Superior temporal gyrus (tissue), 1 donor: ENCODE results near the gene PPP2R2D.
"Not testable (repeated sequence)": the region's sequence is repeated elsewhere in the genome, so short reads cannot be mapped to it uniquely, and the experiment has no call there.

Source experiments
- DNase-seq: peaks from one replicate; pipeline ENCODE4 v3.0.0-alpha.2; 2016; ENCODE audit errors: extremely low spot score

Gene PPP2R2D

GRCh38 chr10:131908151-131908550 lies 7.3 kb downstream of the PPP2R2D start:
- no peak for DNase-seq

- DNase-seq = no peak
These were observed 8.4 kb downstream of the PPP2R2D start for GRCh38 chr10:131909014-131909808.

GRCh38 chr10:131909929-131910328 lies 9.1 kb downstream of the PPP2R2D start:
- no peak for DNase-seq

GRCh38 chr10:131910663-131911314 lies 10.0 kb downstream of the PPP2R2D start:
- no peak for DNase-seq

GRCh38 chr10:131911451-131911850 lies 10.6 kb downstream of the PPP2R2D start:
- DNase-seq = no peak

- DNase-seq = no peak
These were observed 11.8 kb downstream of the PPP2R2D start for GRCh38 chr10:131912620-131913019.

- DNase-seq = no peak
These were observed 14.7 kb downstream of the PPP2R2D start for GRCh38 chr10:131915484-131915883.

GRCh38 chr10:131915990-131916766 lies 15.4 kb downstream of the PPP2R2D start:
- DNase-seq = no peak

GRCh38 chr10:131916767-131917160 lies 16.0 kb downstream of the PPP2R2D start:
- not testable (repeated sequence) for DNase-seq

- not testable (repeated sequence) for DNase-seq
These were observed 16.7 kb downstream of the PPP2R2D start for GRCh38 chr10:131917496-131917895.

- DNase-seq = not testable (repeated sequence)
These were observed 18.7 kb downstream of the PPP2R2D start for GRCh38 chr10:131919461-131919860.

- DNase-seq = no peak
These were observed 19.3 kb downstream of the PPP2R2D start for GRCh38 chr10:131920151-131920550.

- no peak for DNase-seq
These were observed 19.9 kb downstream of the PPP2R2D start for GRCh38 chr10:131920693-131921092.

GRCh38 chr10:131921184-131921583 lies 20.4 kb downstream of the PPP2R2D start:
- DNase-seq = peak; percentile 34

- no peak for DNase-seq
These were observed 22.4 kb downstream of the PPP2R2D start for GRCh38 chr10:131923038-131923756.

GRCh38 chr10:131925011-131925649 lies 24.3 kb downstream of the PPP2R2D start:
- no peak for DNase-seq

GRCh38 chr10:131925716-131926115 lies 24.9 kb downstream of the PPP2R2D start:
- DNase-seq = no peak

- DNase-seq = no peak
These were observed 25.4 kb downstream of the PPP2R2D start for GRCh38 chr10:131926253-131926652.

- DNase-seq = no peak
These were observed 26.2 kb downstream of the PPP2R2D start for GRCh38 chr10:131926743-131927595.
